Fibroblast of lung (primary cell): ENCODE results near the gene ZNF146. TPM values are rescaled to one million over a fixed set of nuclear protein-coding genes. Genes with fewer than 3 reads are reported as not detected.

Experiments
- DNase-seq, 2 donors: peaks; one replicate each; pipeline versions ENCODE4 v3.0.0 to v3.0.0-alpha.2; 2010; ENCODE audit warnings: low read depth in 2 of 2
- H2AFZ ChIP-seq: 2 replicates; pipeline ENCODE4 v1.5.1; 2012; ENCODE audit warnings: low read length, control low read depth, inconsistent platforms
- H3K27ac ChIP-seq: 2 replicates; pipeline ENCODE4 v1.5.1; 2011; ENCODE audit warnings: low read length, control low read depth; ENCODE audit not compliant: insufficient read depth
- H3K27me3 ChIP-seq: 2 replicates; pipeline ENCODE4 v1.5.1; 2011; ENCODE audit warnings: mild to moderate bottlenecking, low read length; ENCODE audit not compliant: control insufficient read depth, insufficient read depth
- H3K36me3 ChIP-seq: 2 replicates; pipeline ENCODE4 v1.5.1; 2011; ENCODE audit warnings: low read length; ENCODE audit not compliant: control insufficient read depth, insufficient read depth
- H3K4me1 ChIP-seq: 2 replicates; pipeline ENCODE4 v1.5.1; 2011; ENCODE audit warnings: low read length; ENCODE audit not compliant: control insufficient read depth, insufficient read depth; ENCODE audit errors: extremely low read depth
- H3K4me2 ChIP-seq: 2 replicates; pipeline ENCODE4 v1.5.1; 2011; ENCODE audit warnings: low read length, control low read depth; ENCODE audit not compliant: insufficient read depth; ENCODE audit errors: extremely low read depth
- H3K4me3 ChIP-seq, 4 experiments: fragments of 200-600 bp in 1 of 4; sonication (generic) in 1 of 4; replicated peaks in 1 of 4; 2 replicates each; pipeline ENCODE4 v1.5.1; 2011 to 2016; ENCODE audit warnings: low read length in 4 of 4, low read depth in 3 of 4, mild to moderate bottlenecking in 3 of 4, control low read depth in 2 of 4, inconsistent platforms in 1 of 4, mixed read lengths in 1 of 4; ENCODE audit not compliant: insufficient read depth in 1 of 4; ENCODE audit errors: control extremely low read depth in 1 of 4
- H3K79me2 ChIP-seq: 2 replicates; pipeline ENCODE4 v1.5.1; 2012; ENCODE audit warnings: mild to moderate bottlenecking, low read length, inconsistent platforms; ENCODE audit not compliant: control insufficient read depth, insufficient read depth
- H3K9ac ChIP-seq: 2 replicates; pipeline ENCODE4 v1.5.1; 2011; ENCODE audit warnings: mild to moderate bottlenecking, low read length, control low read depth; ENCODE audit not compliant: insufficient read depth
- H3K9me3 ChIP-seq: 2 replicates; pipeline ENCODE4 v1.5.1; 2012; ENCODE audit warnings: low read depth, low read length; ENCODE audit not compliant: control insufficient read depth, insufficient read depth
- H4K20me1 ChIP-seq: 2 replicates; pipeline ENCODE4 v1.5.1; 2011; ENCODE audit warnings: low read length; ENCODE audit not compliant: control insufficient read depth, insufficient read depth; ENCODE audit errors: extremely low read depth
- EZH2 ChIP-seq: IDR thresholded peaks from 2 replicates; pipeline ENCODE4 v1.5.1; 2012; ENCODE audit warnings: low read length, control low read depth, mild to moderate bottlenecking; ENCODE audit errors: missing control alignments
- polyA plus RNA-seq, 2 donors: library from polyadenylated mRNA; depleted of rRNA in 1 of 2; stranded (reverse) in 1 of 2; unstranded in 1 of 2; fragments of >200 nt; gene quantifications; 2 replicates each; pipeline ENCODE4 v1.2.1, GENCODE V29; 2011 to 2012; ENCODE audit warnings: missing spikeins in 1 of 2
- total RNA-seq: library from RNA; depleted of rRNA; stranded (reverse); fragments of >200 nt; gene quantifications from 2 replicates; pipeline ENCODE4 v1.2.1, GENCODE V29; 2014
- TF ChIP-seq, protein P1 (sequence below), 2 donors: IDR thresholded peaks in 1 of 2; conservative IDR thresholded peaks in 1 of 2; 1 replicate in 1 of 2; 2 replicates in 1 of 2; pipeline ENCODE4 v1.5.1; 2011 to 2012; ENCODE audit warnings: low read length in 2 of 2, control low read depth in 1 of 2, inconsistent platforms in 1 of 2, low read depth in 1 of 2, mild to moderate bottlenecking in 1 of 2

ZNF146 gene
- total and polyA plus RNA-seq, 2 donors (not counting 1 experiment from before 2014, with no cell fraction given) = 87.5 to 92.5 TPM

DNA sequence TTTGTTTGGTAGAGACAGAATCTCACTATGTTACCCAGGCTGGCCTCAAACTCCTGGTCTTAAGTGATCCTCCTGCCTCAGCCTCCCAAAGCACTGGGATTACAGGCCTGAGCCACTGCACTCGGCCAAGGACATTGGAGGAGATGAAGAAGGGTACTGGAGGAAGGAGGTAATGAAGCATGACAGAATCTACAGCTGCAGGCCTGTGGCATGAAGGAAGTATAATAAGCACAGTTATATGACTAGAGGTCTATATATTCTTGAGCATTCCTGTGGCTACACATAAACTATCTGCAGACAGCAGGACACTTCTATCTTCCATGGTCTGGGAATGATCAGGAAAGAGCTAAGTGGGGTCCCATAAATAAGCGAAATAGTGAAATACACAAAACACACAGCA lies 18.7 kb upstream of the ZNF146 start:
- no peak for TF ChIP-seq EZH2
- TF ChIP-seq, protein P1, sequence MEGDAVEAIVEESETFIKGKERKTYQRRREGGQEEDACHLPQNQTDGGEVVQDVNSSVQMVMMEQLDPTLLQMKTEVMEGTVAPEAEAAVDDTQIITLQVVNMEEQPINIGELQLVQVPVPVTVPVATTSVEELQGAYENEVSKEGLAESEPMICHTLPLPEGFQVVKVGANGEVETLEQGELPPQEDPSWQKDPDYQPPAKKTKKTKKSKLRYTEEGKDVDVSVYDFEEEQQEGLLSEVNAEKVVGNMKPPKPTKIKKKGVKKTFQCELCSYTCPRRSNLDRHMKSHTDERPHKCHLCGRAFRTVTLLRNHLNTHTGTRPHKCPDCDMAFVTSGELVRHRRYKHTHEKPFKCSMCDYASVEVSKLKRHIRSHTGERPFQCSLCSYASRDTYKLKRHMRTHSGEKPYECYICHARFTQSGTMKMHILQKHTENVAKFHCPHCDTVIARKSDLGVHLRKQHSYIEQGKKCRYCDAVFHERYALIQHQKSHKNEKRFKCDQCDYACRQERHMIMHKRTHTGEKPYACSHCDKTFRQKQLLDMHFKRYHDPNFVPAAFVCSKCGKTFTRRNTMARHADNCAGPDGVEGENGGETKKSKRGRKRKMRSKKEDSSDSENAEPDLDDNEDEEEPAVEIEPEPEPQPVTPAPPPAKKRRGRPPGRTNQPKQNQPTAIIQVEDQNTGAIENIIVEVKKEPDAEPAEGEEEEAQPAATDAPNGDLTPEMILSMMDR (conservative IDR thresholded peaks at IDR 0.05 in 1 of 2, IDR thresholded peaks at IDR 0.05 in 1 of 2; ENCODE audit: low read depth in 1 of 2, low read length in 2 of 2) = no peak
- no peaks in the 10 kb centered on the region for H3K4me1 ChIP-seq
- no peaks in the 10 kb centered on the region for H4K20me1 ChIP-seq
- no peak overlapping the region for H2AFZ ChIP-seq
- no peak overlapping the region for H3K9ac ChIP-seq
- H3K36me3 ChIP-seq = no peaks in the 10 kb centered on the region
- no peaks in the 10 kb centered on the region for H3K27me3 ChIP-seq
- no peak overlapping the region for H3K4me3 ChIP-seq
- no peak overlapping the region for H3K4me2 ChIP-seq
- H3K9me3 ChIP-seq = no peaks in the 10 kb centered on the region
- no peak overlapping the region for H3K27ac ChIP-seq
- peak in 1 of 2 donors; percentile 23 for DNase-seq
- no peaks in the 10 kb centered on the region for H3K79me2 ChIP-seq

GRCh38 chr19:36198119-36198518 lies 16.8 kb upstream of the ZNF146 start:
- Histone ChIP-seq H3K36me3 (no peaks in the 10 kb centered on the region), H3K4me1 (no peaks in the 10 kb centered on the region), H3K4me3 (no peak overlapping the region), H2AFZ (no peak overlapping the region), H3K27ac (no peak overlapping the region), H4K20me1 (no peaks in the 10 kb centered on the region), H3K9me3 (no peaks in the 10 kb centered on the region), H3K27me3 (no peaks in the 10 kb centered on the region), H3K9ac (no peak overlapping the region), H3K4me2 (no peak overlapping the region), H3K79me2 (no peaks in the 10 kb centered on the region)
- no peak for DNase-seq
- TF ChIP-seq EZH2 = no peak
- TF ChIP-seq, protein P1 (conservative IDR thresholded peaks at IDR 0.05 in 1 of 2, IDR thresholded peaks at IDR 0.05 in 1 of 2; ENCODE audit: low read depth in 1 of 2, low read length in 2 of 2) = no peak

- Histone ChIP-seq H3K36me3 (no peaks in the 10 kb centered on the region), H3K4me1 (no peaks in the 10 kb centered on the region), H2AFZ (no peak overlapping the region), H3K4me2 (no peak overlapping the region), H3K9ac (no peak overlapping the region), H3K27ac (no peak overlapping the region), H4K20me1 (no peaks in the 10 kb centered on the region), H3K9me3 (no peaks in the 10 kb centered on the region), H3K27me3 (no peaks in the 10 kb centered on the region), H3K79me2 (no peaks in the 10 kb centered on the region), H3K4me3 (no peak overlapping the region)
- no peak for TF ChIP-seq EZH2
- TF ChIP-seq, protein P1 (conservative IDR thresholded peaks at IDR 0.05 in 1 of 2, IDR thresholded peaks at IDR 0.05 in 1 of 2; ENCODE audit: low read depth in 1 of 2, low read length in 2 of 2) = no peak
- no peak for DNase-seq
Observed at GRCh38 chr19:36201684-36202083, 13.2 kb upstream of the ZNF146 start.
